Body of pancreas (tissue), 4 donors: ENCODE data around the gene TMCO6.

Experiments
- CTCF ChIP-seq, 7 experiments: fragments of 450-650 bp in 4 of 7; fragments of 200-600 bp in 3 of 7; sonication (generic) in 3 of 7; IDR thresholded peaks; one replicate each; pipeline ENCODE4 v1.5.1; 2016 to 2019; ENCODE audit warnings: antibody characterized with exemption in 7 of 7
- POLR2A ChIP-seq, 3 donors: fragments of 450-650 bp; IDR thresholded peaks; one replicate each; pipeline ENCODE4 v1.6.1; 2016; ENCODE audit warnings: antibody characterized with exemption in 3 of 3, mild to moderate bottlenecking in 2 of 3

GRCh38 chr5:140598836-140599235 lies 40.4 kb upstream of the TMCO6 start:
- TF ChIP-seq CTCF (IDR thresholded peaks at IDR 0.05) (no peak), POLR2A (IDR thresholded peaks at IDR 0.05) (no peak)
